ENCODE results near the gene NSUN5.

Gene NSUN5

DNA sequence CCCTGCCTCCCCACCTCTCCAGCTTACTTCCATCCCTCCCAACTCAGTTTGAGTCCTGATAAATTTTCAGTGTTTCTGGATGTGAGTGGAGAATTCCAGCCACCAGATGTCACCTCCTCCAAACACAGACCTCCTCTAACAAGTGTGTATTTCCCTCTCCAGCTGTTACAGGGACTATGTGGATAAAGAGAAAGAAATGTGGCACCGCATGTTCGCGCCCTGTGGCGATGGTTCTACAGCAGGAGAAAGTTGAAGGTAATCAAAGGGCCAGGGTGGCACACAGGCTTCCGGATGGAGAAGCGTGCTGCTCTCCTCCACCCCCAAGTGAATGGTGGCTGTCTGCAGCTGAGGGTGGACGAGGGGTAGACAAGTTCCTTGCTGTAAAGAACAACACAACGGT lies 34.0 kb upstream of the NSUN5 start:
- in situ Hi-C loops (cut with MboI; ENCODE audit: low sequenced_read_pairs, unreplicated experiment): no loop called here
- no peak for DNase-seq (ENCODE audit: low spot score)
- TF ChIP-seq CTCF (IDR thresholded peaks at IDR 0.05; ENCODE audit: borderline replicate concordance, control extremely low read depth, extremely low read depth, insufficient read depth, missing control alignments): no peak

- no peak for DNase-seq (ENCODE audit: low spot score)
- TF ChIP-seq CTCF (IDR thresholded peaks at IDR 0.05; ENCODE audit: borderline replicate concordance, control extremely low read depth, extremely low read depth, insufficient read depth, missing control alignments): no peak
- in situ Hi-C loops (cut with MboI; ENCODE audit: low sequenced_read_pairs, unreplicated experiment): no loop called here
These were observed 33.3 kb upstream of the NSUN5 start for GRCh38 chr7:73341877-73342276.

- DNase-seq (ENCODE audit: low spot score): no peak
- in situ Hi-C loops (cut with MboI; ENCODE audit: low sequenced_read_pairs, unreplicated experiment): no loop called here
- no peak for TF ChIP-seq CTCF (IDR thresholded peaks at IDR 0.05; ENCODE audit: borderline replicate concordance, control extremely low read depth, extremely low read depth, insufficient read depth, missing control alignments)
These were observed 31.9 kb upstream of the NSUN5 start for GRCh38 chr7:73340514-73340913.

- DNase-seq (ENCODE audit: low spot score): no peak
- in situ Hi-C loops (cut with MboI; ENCODE audit: low sequenced_read_pairs, unreplicated experiment): no loop called here
- TF ChIP-seq CTCF (IDR thresholded peaks at IDR 0.05; ENCODE audit: borderline replicate concordance, control extremely low read depth, extremely low read depth, insufficient read depth, missing control alignments): no peak
These were observed 29.7 kb upstream of the NSUN5 start for GRCh38 chr7:73338321-73338720.

DNA sequence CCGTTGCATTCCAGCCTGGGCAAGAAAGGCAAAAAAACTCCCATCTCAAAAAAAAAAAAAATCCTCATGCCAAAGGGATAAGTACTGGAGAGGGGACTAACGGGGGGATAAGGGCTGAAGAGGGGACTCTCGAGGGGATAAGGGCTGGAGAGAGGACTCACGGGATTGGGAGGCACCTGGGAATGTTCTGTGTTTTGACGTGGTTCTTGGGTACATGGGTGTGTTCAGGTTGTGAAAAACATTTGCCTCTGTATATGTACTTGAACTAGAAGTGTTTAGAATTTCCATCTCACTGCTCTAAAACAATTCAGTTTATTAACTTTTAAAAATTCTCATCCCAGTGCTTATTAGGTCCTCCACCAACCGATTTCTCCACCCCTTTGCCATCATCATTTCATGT lies 23.8 kb upstream of the NSUN5 start:
- DNase-seq (ENCODE audit: low spot score): no peak
- in situ Hi-C loops (cut with MboI; ENCODE audit: low sequenced_read_pairs, unreplicated experiment): no loop called here
- no peak for TF ChIP-seq CTCF (IDR thresholded peaks at IDR 0.05; ENCODE audit: borderline replicate concordance, control extremely low read depth, extremely low read depth, insufficient read depth, missing control alignments)

DNA sequence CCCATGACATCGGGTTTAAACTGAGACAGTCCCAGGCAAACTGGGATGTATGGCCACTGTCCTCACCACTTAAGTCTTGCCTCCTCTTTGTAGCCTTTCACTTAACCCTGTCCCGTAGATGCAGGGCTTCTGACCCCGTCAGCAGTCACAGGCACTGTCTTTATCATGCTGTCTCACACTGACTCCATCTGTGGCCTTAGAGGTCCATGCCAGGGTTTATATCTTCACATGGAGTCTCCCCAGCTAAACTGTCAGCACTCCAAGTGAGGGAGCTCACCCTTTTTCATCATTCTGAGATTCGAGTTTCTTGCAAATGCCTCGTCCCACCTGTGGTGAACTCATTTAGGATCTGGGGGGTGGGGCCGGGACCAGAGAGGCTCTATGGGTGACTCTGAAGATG lies 22.1 kb upstream of the NSUN5 start:
- in situ Hi-C loops (cut with MboI; ENCODE audit: low sequenced_read_pairs, unreplicated experiment): no loop called here
- no peak for TF ChIP-seq CTCF (IDR thresholded peaks at IDR 0.05; ENCODE audit: borderline replicate concordance, control extremely low read depth, extremely low read depth, insufficient read depth, missing control alignments)
- no peak for DNase-seq (ENCODE audit: low spot score)

All from GM13976 (cell line).